HG03108 (cell line): Measurements from ENCODE around the gene ICA1.
"Not testable (repeated sequence)": the region's sequence is repeated elsewhere in the genome, so short reads cannot be mapped to it uniquely, and the experiment has no call there.

ENCODE experiments used
- ATAC-seq: cut with Tn5 transposase; IDR thresholded peaks from one replicate; pipeline ENCODE4 v1.9.1; 2021; ENCODE audit warnings: moderate library complexity; ENCODE audit not compliant: unreplicated experiment

Gene ICA1

GRCh38 chr7:8263048-8263447 lies 1.1 kb upstream of the ICA1 start:
- no peak for ATAC-seq

- no peak for ATAC-seq
Observed at GRCh38 chr7:8260871-8261694, 884 bp downstream of the ICA1 start.

- ATAC-seq, result no peak
Observed at GRCh38 chr7:8259586-8260222, 2.3 kb downstream of the ICA1 start.

- no peak for ATAC-seq
Observed at GRCh38 chr7:8258734-8259133, 3.2 kb downstream of the ICA1 start.

- ATAC-seq, result no peak
Observed at GRCh38 chr7:8258166-8258565, 3.8 kb downstream of the ICA1 start.

- ATAC-seq, result no peak
Observed at GRCh38 chr7:8255680-8256655, 6.0 kb downstream of the ICA1 start.

- no peak for ATAC-seq
Observed at GRCh38 chr7:8254667-8255066, 7.3 kb downstream of the ICA1 start.

- ATAC-seq, result no peak
Observed at GRCh38 chr7:8254215-8254614, 7.8 kb downstream of the ICA1 start.

GRCh38 chr7:8251195-8251594 lies 10.8 kb downstream of the ICA1 start:
- no peak for ATAC-seq

GRCh38 chr7:8250547-8250946 lies 11.4 kb downstream of the ICA1 start:
- no peak for ATAC-seq

GRCh38 chr7:8249121-8249520 lies 12.8 kb downstream of the ICA1 start:
- ATAC-seq, result no peak

- ATAC-seq, result no peak
Observed at GRCh38 chr7:8246020-8246419, 15.9 kb downstream of the ICA1 start.

GRCh38 chr7:8245032-8245431 lies 16.9 kb downstream of the ICA1 start:
- not testable (repeated sequence) for ATAC-seq

- not testable (repeated sequence) for ATAC-seq
Observed at GRCh38 chr7:8243059-8243458, 18.9 kb downstream of the ICA1 start.

- not testable (repeated sequence) for ATAC-seq
Observed at GRCh38 chr7:8239702-8240362, 22.1 kb downstream of the ICA1 start.

- ATAC-seq, result no peak
Observed at GRCh38 chr7:8236780-8237407, 25.1 kb downstream of the ICA1 start.

- ATAC-seq, result no peak
Observed at GRCh38 chr7:8232999-8233847, 28.7 kb downstream of the ICA1 start.

- ATAC-seq, result no peak
Observed at GRCh38 chr7:8229927-8230326, 32.0 kb downstream of the ICA1 start.
